PC-9 (cell line): ENCODE measurements around the gene DDX41.

Experiments
- CTCF ChIP-seq: fragments of 200-600 bp; sonication (generic); conservative IDR thresholded peaks from 2 replicates; pipeline ENCODE4 v1.6.1; 2017; ENCODE audit warnings: mixed run types, antibody characterized with exemption, mild to moderate bottlenecking, moderate library complexity
- EZH2 ChIP-seq: fragments of 200-600 bp; sonication (generic); IDR thresholded peaks from 2 replicates; pipeline ENCODE4 v1.8.0; 2017; ENCODE audit warnings: antibody characterized with exemption, low read depth

- no peak for TF ChIP-seq CTCF
- no peak for TF ChIP-seq EZH2
Measured at GRCh38 chr5:177478711-177479646, 37.8 kb downstream of the DDX41 start.
